HG03097 (cell line): ENCODE results near the gene GJC3.
"Not testable (repeated sequence)": the region's sequence is repeated elsewhere in the genome, so short reads cannot be mapped to it uniquely, and the experiment has no call there.

Experiments used
- ATAC-seq: cut with Tn5 transposase; IDR thresholded peaks from one replicate; pipeline ENCODE4 v1.9.1; 2021; ENCODE audit not compliant: unreplicated experiment, low FRiP score

The GJC3 gene, protein sequence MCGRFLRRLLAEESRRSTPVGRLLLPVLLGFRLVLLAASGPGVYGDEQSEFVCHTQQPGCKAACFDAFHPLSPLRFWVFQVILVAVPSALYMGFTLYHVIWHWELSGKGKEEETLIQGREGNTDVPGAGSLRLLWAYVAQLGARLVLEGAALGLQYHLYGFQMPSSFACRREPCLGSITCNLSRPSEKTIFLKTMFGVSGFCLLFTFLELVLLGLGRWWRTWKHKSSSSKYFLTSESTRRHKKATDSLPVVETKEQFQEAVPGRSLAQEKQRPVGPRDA

DNA sequence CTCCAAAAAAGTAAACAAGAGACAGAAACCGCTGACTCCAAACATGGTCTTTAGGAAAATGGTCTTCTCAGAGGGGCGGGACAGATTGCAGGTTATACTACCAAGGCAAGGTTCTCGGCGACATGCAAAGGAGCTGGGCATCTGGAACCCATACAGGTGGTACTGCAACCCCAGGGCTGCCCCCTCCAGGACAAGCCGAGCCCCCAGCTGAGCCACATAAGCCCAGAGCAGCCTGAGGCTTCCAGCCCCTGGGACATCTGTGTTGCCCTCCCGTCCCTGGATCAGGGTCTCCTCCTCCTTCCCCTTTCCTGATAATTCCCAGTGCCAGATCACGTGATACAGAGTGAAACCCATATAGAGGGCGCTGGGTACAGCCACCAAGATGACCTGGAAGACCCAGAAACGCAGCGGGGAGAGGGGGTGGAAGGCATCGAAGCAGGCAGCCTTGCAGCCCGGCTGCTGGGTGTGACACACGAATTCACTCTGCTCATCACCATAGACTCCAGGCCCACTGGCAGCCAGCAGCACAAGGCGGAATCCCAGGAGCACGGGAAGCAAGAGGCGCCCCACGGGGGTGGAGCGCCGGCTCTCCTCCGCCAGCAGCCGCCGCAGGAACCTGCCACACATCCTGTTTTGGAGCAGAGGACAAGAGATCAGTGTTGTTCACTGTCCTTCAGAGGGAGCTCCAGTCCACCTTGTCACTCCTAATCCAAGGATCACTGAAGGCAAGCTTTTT is at the start of gene GJC3:
Gene GJC3, minus strand, starts transcription at position 627 of the 736 bp plus-strand sequence. Its CDS starts 0 bp downstream, at position 627.
- no peak for ATAC-seq

DNA sequence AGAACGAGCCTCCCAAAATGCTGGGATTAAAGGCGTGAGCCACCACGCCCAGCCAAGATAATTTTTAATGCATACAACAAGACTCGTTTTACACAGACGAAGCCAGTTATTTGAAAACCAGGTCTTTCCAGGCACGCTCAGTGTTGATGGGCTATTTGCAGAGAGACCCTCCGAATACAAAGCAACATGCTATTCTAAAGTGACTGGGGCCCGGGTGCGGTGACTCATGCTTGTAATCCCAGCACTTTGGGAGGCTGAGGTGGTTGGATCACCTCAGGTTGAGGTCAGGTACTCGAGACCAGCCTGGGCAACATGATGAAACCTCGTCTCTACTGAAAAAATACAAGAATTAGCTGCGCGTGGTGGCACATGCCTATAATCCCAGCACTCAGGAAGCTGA is 47.2 kb upstream of the GJC3 start:
- ATAC-seq: no peak

GRCh38 chr7:99975782-99976521 is 46.5 kb upstream of the GJC3 start, which contains the start of gene AZGP1:
AZGP1 (minus strand) TSS chr7:99976031; CDS start chr7:99976020, 11 bp downstream.
- no peak for ATAC-seq

DNA sequence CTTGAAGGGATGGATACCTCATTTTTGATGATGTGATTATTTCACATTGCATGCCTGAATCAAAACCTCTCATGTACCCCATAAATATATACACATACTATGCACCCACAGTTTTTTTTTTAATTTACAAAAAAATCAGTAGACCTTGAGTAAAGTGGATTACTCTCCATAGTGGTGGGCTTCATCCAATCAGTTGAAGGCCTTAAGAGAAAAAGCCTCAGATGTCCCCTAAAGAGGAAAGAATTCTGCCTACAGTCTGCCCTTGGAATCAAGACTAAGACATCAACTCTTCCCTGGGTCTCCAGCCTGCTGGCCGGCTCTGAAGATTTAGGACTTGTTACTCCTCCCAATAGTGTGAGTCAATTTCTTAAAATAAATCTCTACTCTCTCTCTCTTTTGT is 45.3 kb upstream of the GJC3 start:
- no peak for ATAC-seq

- ATAC-seq: not testable (repeated sequence)
Measured at GRCh38 chr7:99973817-99974216, 44.4 kb upstream of the GJC3 start.

DNA sequence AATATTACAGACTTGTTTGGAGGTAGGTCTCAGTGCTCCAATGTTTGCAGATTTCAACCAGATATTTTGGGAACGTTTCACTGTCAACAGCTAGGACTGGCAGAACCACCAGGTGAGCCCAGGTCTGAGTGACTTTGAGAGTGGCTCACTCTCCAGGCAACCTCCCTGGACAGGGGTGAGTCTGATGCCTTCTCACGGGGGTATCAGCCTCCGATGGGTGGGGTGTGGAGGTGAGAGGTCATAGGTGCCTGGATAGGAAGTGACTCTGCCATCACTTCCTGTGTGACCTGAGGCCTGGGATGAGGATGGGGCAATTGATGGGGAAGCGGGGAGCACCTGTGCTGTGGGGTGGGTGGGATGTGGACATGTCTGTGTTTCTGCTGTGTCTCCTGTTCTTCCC is 41.8 kb upstream of the GJC3 start:
- no peak for ATAC-seq

DNA sequence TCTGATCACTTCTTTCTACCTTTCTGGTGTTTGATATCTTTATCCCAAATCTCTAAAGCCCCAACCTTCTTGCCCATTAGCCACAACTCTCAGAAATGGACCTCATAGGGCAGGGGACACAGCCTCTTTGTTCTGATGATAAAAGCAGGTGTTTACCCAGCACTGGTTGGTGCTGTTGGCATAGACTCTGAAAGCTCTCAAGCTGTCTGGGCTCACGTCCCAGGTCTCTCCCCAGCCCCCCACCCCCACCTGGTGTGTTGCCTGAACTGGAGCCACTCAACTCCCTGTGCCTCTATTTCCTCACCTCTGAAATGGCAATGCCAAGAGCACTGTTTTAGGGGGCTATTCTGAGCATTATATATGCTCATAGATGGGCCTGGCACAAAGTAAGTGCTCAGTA is 40.4 kb upstream of the GJC3 start:
- not testable (repeated sequence) for ATAC-seq

DNA sequence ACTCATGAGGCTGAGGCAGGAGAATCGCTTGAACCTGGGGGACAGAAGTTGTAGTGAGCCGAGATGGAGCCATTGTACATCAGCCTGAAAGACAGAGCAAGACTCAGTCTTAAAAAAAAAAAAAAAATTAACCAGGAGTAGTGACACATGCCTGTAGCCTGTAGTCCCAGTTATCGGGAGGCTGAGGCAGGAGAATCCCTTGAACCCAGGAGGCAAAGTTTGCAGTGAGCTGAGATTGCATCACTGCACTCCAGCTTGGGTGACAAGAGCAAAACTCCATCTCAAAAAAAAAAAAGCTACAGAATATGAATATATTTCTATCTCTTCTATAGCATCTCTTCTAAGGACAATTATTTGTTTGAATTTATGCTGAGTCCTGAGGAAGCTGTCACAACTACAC is 39.9 kb upstream of the GJC3 start:
- no peak for ATAC-seq

GRCh38 chr7:99958564-99959227 is 29.3 kb upstream of the GJC3 start:
- ATAC-seq: no peak

DNA sequence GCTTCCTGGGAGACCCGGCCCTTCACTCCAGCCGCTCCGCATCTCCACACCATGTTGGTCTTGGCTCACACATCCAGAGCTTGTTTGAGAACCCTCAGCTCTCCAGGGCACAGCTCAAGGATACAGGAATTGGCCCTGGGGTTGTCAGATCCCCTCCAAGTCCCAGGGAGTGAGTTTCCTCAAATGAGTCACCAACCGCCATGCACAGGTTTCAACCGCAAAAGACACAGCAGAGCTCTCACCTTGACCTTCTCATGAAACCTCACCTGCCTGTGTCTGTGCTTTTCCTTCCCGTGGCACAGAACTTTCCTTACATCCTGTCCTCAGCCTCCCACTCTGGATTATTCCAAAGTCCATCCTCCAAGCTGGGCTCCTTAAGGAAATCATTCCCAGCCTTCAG is 25.8 kb upstream of the GJC3 start:
- ATAC-seq: no peak

GRCh38 chr7:99954643-99955042 is 25.2 kb upstream of the GJC3 start:
- ATAC-seq: not testable (repeated sequence)

GRCh38 chr7:99953649-99954048 is 24.2 kb upstream of the GJC3 start:
- ATAC-seq: no peak

GRCh38 chr7:99952649-99953048 is 23.2 kb upstream of the GJC3 start:
- not testable (repeated sequence) for ATAC-seq

- not testable (repeated sequence) for ATAC-seq
Measured at GRCh38 chr7:99950819-99951218, 21.4 kb upstream of the GJC3 start.

- no peak for ATAC-seq
Measured at GRCh38 chr7:99949645-99950228, 20.3 kb upstream of the GJC3 start.

- no peak for ATAC-seq
Measured at GRCh38 chr7:99947608-99948007, 18.2 kb upstream of the GJC3 start.

DNA sequence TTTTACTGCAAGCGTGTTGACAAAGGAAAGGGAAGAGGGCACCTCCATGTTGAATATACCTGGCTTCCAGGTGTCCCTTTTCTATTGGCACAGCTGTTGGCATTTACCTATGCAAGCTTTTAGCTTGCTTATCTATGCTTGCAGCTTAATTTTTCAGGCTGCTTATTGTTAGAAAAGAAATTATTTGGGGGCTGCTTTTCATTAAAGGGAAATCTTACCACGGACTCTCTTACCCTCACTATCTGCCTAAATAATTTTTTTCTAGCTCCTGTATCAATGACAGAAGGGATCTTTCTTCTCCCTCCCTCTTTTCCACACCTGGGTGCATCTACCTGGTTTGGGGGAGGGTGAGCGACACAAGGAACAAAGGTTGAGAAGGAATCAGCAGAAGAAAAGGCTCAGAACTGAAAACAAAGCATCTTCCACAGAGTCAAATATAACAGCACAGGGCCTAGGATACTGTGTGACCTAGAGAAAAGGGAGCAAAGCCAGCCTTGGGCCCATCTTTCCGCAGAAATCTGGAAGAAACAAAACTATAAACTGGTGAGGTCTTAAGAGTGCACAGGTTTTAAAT is 15.2 kb upstream of the GJC3 start:
- ATAC-seq: no peak

- ATAC-seq: no peak
Measured at GRCh38 chr7:99943641-99944496, 14.4 kb upstream of the GJC3 start.

DNA sequence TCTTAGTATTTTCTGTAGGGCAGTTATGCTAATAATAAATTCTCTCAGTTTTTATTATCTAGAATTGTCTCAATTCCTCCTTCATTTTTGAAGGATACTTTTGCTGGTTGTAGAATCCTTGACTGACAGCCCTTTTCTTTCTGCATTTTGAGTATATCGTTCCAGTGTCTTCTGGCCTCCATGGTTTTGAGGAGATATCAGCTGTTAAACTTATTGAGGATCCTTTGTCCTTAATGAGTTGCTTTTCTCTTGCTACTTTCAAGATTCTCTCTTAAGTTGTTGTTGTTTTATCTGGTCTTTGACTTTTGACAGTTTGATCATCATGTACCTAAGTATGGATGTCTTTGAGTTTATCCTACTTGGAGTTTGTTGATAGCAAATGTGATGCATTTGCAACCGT is 8.9 kb upstream of the GJC3 start:
- ATAC-seq: no peak
